ENCODE results near the gene FOXP1.

FOXP1 gene

DNA sequence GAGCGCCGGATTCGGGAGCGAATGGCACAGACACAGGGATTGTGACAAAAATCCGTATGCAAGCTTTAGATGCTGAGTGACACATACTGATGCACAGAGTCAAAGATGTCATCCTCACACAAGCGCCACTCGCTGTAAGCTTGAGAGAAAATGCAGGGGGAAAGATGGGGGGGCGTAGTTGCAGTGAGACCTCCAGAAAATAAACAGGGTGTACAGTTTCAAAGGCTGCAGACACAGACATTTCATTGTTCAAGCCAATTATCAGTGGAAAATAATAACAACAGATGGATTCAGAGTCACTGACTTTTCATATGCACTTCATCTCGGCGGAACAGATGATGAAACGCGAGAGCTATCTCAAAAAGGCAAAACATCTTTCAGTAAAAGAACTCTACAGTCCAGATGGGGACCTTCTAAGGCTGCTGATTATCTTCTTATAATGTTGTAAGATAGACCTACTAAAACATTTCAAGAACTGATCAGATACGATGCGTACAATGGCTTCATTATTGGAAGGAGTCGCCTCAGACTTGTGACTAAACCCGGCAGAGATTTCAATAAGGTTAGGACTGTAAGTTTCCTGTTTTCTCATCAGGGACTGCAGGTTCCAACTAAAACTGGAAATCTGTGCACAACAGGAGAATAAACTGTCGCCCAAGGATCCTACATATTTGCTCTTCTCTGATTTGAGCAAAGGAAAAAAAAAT lies 275.4 kb downstream of the FOXP1 start:
- Histone ChIP-seq H3K27me3 (ENCODE audit: control insufficient read depth, insufficient read depth, low read length) (no peaks in the 10 kb centered on the region), H3K9me3 (ENCODE audit: control insufficient read depth, low read length) (no peaks in the 10 kb centered on the region), H3K4me1 (peaks cover 2% of the 10 kb centered on the region), H3K9ac (no peak overlapping the region), H3K36me3 (ENCODE audit: control insufficient read depth, insufficient read depth, low read length) (no peaks in the 10 kb centered on the region), H3K79me2 (no peaks in the 10 kb centered on the region), H3K4me2 (ENCODE audit: low read length) (no peak overlapping the region), H3K4me3 (ENCODE audit: low read depth, low read length) (no peak overlapping the region), H2AFZ (no peak overlapping the region), H3K27ac (no peak overlapping the region)
- TF ChIP-seq, protein P1, sequence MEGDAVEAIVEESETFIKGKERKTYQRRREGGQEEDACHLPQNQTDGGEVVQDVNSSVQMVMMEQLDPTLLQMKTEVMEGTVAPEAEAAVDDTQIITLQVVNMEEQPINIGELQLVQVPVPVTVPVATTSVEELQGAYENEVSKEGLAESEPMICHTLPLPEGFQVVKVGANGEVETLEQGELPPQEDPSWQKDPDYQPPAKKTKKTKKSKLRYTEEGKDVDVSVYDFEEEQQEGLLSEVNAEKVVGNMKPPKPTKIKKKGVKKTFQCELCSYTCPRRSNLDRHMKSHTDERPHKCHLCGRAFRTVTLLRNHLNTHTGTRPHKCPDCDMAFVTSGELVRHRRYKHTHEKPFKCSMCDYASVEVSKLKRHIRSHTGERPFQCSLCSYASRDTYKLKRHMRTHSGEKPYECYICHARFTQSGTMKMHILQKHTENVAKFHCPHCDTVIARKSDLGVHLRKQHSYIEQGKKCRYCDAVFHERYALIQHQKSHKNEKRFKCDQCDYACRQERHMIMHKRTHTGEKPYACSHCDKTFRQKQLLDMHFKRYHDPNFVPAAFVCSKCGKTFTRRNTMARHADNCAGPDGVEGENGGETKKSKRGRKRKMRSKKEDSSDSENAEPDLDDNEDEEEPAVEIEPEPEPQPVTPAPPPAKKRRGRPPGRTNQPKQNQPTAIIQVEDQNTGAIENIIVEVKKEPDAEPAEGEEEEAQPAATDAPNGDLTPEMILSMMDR (IDR thresholded peaks at IDR 0.05) = no peak

DNA sequence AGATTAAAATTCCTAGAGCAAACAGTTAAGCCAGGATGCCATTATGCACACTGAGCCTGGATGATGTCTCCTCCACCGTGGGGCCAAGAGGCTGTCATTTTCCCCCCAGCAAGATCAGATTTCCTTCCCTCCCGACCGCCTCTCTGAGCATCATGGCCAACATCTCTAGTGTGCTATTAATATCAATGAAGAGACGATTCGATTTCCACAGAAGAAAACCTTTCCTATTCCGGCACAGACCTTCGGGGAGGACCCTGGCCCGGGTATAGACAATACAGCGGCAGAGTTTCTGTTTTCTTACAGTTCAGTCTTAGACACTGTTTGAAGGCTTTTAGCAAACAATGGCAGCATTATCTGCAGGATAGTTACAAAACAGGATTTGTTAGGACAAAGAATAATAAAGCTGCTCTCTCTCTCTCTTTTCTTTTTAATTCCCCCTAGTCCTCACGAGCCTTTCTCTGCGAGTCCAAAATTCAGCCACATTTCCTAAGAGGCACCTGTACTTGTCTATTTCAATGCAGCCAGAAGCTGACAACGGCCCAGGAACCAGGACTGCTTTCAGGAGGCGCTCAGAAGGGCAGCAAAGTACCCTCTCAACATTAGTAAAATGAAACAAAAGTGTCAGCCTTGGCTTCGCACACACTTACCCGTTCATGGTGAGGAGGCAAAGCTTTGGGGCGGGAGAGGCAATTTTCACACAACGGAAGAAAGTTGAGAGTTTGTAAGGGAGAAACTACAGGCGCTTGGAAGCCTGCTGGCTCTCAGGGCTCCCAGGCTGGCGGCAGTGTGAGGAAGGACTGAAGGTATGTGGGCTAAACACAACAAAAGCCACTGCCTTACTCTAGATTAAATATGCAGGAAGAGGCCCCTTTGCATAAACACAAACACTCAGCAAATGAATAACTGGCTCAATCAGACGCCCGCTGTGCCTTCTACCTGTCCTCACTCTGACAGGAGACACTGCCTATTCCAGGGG lies 278.0 kb downstream of the FOXP1 start:
- Histone ChIP-seq H2AFZ (peak overlapping the region; percentile 48), H3K4me3 (ENCODE audit: low read depth, low read length) (no peak overlapping the region), H3K4me2 (ENCODE audit: low read length) (peak overlapping the region; percentile 8), H3K36me3 (ENCODE audit: control insufficient read depth, insufficient read depth, low read length) (no peaks in the 10 kb centered on the region), H3K27me3 (ENCODE audit: control insufficient read depth, insufficient read depth, low read length) (no peaks in the 10 kb centered on the region), H3K9ac (no peak overlapping the region), H3K79me2 (no peaks in the 10 kb centered on the region), H3K9me3 (ENCODE audit: control insufficient read depth, low read length) (no peaks in the 10 kb centered on the region), H3K4me1 (no peaks in the 10 kb centered on the region), H3K27ac (peak overlapping the region; percentile 22)
- TF ChIP-seq, protein P1 (IDR thresholded peaks at IDR 0.05) = no peak

DNA sequence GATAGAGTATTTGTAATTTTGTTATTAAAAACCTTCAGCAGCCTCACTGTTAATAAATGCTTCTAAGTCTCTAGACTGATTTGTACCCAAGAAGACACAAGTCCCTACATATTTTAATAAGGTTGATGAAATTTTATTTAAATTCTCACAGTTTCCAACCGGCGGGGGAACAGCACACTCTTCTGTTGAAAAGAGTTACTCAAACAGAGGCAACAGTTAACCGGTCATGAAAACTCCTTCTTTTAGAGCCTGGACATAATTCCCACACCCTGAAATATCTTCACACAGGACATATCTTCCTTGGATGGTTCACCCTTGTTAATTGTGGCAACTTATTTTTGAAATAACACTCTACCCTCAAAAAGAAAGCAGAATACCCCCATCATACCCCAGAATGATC lies 278.8 kb downstream of the FOXP1 start:
- no peaks in the 10 kb centered on the region for H3K4me1 ChIP-seq
- H3K9ac ChIP-seq = no peak overlapping the region
- H3K27ac ChIP-seq = peak overlapping the region; percentile 22
- no peaks in the 10 kb centered on the region for H3K9me3 ChIP-seq (ENCODE audit: control insufficient read depth, low read length)
- no peaks in the 10 kb centered on the region for H3K36me3 ChIP-seq (ENCODE audit: control insufficient read depth, insufficient read depth, low read length)
- H3K27me3 ChIP-seq (ENCODE audit: control insufficient read depth, insufficient read depth, low read length) = no peaks in the 10 kb centered on the region
- TF ChIP-seq, protein P1 (IDR thresholded peaks at IDR 0.05) = no peak
- H3K4me3 ChIP-seq (ENCODE audit: low read depth, low read length) = no peak overlapping the region
- no peak overlapping the region for H2AFZ ChIP-seq
- no peaks in the 10 kb centered on the region for H3K79me2 ChIP-seq
- no peak overlapping the region for H3K4me2 ChIP-seq (ENCODE audit: low read length)

DNA sequence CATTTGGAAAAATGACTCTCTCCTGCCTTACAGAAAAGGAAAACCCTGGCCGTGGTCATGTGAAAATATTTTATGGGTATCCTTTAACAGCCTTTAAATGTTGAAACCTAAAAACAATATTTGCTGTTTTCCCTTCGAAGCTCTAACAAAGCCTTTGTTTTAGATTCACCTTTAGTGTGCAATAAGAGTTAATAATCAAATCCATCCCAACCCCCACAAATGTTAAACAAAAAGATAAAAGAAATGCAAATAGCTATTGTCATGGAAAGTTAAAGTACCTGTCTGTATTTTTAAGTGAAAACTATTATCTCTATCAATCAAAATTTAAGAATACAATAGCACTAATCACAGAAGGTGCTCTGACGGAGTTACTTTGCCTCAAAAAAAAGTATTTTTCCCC lies 279.3 kb downstream of the FOXP1 start:
- H3K9me3 ChIP-seq (ENCODE audit: control insufficient read depth, low read length) = no peaks in the 10 kb centered on the region
- H3K4me2 ChIP-seq (ENCODE audit: low read length) = no peak overlapping the region
- H3K4me3 ChIP-seq (ENCODE audit: low read depth, low read length) = no peak overlapping the region
- H3K4me1 ChIP-seq = no peaks in the 10 kb centered on the region
- no peak overlapping the region for H3K27ac ChIP-seq
- TF ChIP-seq, protein P1 (IDR thresholded peaks at IDR 0.05) = no peak
- H2AFZ ChIP-seq = no peak overlapping the region
- no peaks in the 10 kb centered on the region for H3K79me2 ChIP-seq
- H3K9ac ChIP-seq = no peak overlapping the region
- no peaks in the 10 kb centered on the region for H3K36me3 ChIP-seq (ENCODE audit: control insufficient read depth, insufficient read depth, low read length)
- H3K27me3 ChIP-seq (ENCODE audit: control insufficient read depth, insufficient read depth, low read length) = no peaks in the 10 kb centered on the region

Measured in parathyroid adenoma (tissue), 2 donors.